HG02938 (cell line): Measurements from ENCODE around the gene PIM3.

Experiments used
- ATAC-seq: cut with Tn5 transposase; IDR thresholded peaks from one replicate; pipeline ENCODE4 v1.9.1; 2021; ENCODE audit warnings: mild to moderate bottlenecking, moderate library complexity; ENCODE audit not compliant: unreplicated experiment

Gene PIM3

DNA sequence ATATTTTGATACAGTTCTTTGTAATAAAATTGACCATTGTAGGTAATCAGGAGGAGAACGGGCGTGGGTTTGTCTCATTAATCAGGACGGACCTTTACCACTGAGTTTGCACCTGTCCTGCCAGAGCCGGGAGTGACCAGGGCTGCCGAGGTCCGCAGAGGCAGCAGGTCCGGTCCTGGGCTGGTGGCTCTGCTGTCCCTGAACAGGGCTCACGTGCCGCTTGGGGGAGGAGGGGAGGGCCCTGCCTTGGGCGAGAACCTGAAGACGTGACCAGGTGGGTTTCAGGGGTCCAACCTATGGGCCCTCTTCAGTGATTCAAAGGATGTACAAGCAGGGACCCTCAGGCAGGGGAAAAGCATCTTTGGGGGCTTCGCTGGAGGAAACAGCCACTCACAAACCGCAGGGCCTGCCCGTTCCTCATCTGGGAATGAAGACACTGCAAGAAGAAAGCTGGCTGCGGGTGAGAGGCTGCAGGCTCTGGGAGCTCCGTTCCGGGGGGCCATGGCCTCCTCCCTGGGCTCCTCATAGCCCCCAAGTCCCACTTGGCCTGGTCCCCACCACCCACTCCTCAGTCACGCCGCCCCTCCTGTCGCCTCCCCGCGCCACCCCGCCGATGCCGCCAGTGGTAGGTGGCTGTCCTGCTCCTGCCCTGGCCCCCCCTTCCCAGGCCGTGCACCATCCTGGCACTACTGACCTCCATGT is 32.9 kb upstream of the PIM3 start:
- no peak for ATAC-seq

DNA sequence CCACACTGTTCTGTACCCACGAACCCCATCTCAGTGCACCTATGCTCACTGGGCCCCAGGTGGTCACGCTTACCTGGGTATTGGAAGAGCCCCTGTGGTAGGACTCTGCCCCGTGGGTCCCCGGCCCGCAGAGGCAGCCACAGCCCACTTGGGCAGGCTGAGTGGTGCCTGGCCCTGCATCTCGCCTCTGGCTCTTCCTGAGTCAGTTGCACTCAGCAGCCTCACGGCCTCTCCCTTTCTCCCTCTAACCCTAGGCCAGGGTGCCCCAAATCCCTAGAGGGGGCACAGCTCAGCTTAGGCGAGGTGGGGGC is 32.4 kb upstream of the PIM3 start:
- ATAC-seq: no peak

DNA sequence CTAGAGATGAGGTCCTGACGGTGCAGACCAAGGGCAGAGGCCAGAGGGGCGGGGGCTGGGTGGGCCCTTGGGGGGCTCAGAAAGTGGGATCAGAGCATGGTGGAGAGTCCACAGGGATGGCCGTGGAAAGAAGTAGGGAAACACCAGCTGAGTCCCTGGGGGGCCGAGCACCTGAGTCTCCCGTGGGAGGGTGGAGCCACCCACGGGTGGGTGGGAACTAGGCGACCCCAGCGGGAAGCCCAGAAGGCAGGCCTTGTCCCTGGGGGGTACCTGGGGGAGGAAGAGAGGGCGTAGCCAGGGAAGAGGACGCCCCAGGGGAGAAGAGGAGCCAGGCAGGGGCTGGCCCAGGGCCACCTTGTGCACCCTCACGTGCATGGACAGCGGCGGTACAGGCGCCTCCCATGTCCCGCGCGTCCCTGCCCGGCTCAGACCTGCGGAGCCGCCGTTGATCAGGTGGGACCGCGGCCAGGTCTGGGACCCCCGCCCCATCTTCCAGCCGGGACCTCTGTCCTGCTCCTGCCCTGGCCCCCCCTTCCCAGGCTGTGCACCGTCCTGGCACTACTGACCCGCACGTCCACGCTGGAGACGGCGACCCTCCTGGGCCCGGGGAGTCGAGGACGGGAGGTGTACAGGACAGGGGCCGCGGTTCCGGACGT is 31.9 kb upstream of the PIM3 start:
- no peak for ATAC-seq

GRCh38 chr22:49929211-49929979 is 31.2 kb upstream of the PIM3 start:
- no peak for ATAC-seq

- ATAC-seq: no peak
Measured at GRCh38 chr22:49929994-49930575, 30.5 kb upstream of the PIM3 start.

- ATAC-seq: no peak
Measured at GRCh38 chr22:49930596-49931412, 29.8 kb upstream of the PIM3 start.

- ATAC-seq: no peak
Measured at GRCh38 chr22:49933236-49934159, 27.1 kb upstream of the PIM3 start.

GRCh38 chr22:49934160-49934890 is 26.2 kb upstream of the PIM3 start:
- ATAC-seq: no peak

GRCh38 chr22:49934891-49935557 is 25.5 kb upstream of the PIM3 start:
- no peak for ATAC-seq

GRCh38 chr22:49935561-49935960 is 25.0 kb upstream of the PIM3 start:
- ATAC-seq: no peak

GRCh38 chr22:49936018-49936972 is 24.3 kb upstream of the PIM3 start:
- ATAC-seq: no peak

- no peak for ATAC-seq
Measured at GRCh38 chr22:49936973-49937757, 23.4 kb upstream of the PIM3 start.

GRCh38 chr22:49937758-49938564 is 22.6 kb upstream of the PIM3 start:
- ATAC-seq: no peak

DNA sequence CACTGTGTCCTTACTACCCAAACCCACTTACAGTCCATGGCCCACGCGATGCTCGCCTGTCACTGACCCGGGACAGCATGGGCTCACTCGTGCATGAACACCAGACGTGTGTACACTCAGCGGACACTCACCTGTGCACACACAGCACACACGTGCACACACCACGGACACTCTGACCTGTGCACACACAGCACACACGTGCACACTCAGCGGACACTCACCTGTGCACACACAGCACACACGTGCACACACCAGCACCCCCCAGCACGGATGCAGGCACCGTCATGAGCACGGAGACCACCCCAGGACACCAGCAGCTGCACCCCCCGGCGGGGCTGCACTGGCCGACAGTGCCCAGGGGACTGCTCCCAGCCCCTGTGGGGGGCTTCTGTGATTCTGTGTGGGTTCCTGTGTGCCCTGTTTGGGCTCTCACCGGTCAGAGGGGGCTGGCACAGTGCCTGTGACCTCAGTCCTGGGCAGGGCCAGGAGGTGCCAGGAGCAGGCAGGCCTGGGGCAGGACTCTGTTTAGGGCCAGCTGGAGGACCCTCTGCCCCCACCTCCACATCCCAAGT is 21.9 kb upstream of the PIM3 start:
- ATAC-seq: no peak

DNA sequence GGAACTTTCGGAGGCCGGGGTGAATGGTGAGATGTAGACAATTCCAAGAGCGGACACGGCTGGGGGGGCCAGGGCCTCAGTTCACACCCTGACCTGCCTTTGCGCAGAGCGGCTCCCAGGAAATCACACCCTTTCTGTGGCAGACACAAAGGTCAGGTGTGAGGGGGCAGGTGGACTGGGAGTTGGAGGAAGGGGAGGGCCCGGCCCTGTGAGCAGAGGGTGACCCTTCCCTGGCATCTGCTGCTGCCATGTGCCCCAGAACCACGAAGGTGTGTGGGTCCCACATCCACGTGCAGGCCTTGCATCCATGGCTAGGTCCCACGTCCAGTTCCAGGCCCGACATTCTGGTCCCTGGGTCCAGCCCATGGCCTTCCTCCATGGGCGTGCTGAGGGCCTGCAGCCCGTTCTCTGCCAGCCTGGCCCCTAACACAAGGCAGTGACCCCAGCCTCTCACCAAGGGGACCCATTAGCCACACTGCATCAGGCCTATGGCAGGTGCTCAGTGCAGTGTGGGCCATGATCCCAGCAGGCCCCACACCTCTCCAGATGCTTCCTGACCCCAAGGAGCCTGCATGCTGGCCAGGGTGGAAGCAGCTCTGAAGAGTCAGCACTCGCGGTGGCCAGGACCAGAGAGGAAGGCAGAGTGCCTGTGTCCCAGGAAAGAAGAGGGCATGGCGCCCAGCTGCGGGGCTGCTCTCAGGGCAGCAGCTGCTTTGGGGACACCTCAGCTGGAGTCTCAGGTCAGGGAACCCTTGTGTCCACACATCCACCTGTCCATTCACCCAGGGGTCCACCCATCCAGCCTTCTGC is 18.9 kb upstream of the PIM3 start:
- no peak for ATAC-seq
